ENCODE measurements around the gene GRK2.

DNA sequence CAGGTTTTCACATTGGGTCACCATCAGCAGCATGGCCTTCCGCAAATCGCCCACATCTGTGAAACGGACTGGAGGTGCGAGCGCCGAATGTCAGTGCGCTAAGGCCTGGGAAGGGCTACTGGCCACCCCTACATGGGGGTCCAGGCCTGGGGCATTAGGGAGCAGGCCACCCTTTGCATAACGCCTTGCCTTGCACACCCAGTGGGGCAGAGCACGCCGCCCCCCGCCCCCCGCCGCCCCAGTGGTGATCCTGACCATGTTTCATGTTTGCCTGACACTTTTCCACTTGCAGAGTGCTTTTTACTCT is 2.6 kb downstream of the GRK2 start:
- TF ChIP-seq POLR2A (IDR thresholded peaks at IDR 0.05; ENCODE audit: low read depth, low read length): no peak
- TF ChIP-seq SPI1 (IDR thresholded peaks at IDR 0.05; ENCODE audit: low read depth, low read length): no peak
- TF ChIP-seq POLR2AphosphoS5 (IDR thresholded peaks at IDR 0.05; ENCODE audit: low read depth, low read length): no peak
- TF ChIP-seq POU2F2 (IDR thresholded peaks at IDR 0.05; ENCODE audit: low read depth, low read length): no peak
